Measurements from ENCODE around the gene SOX3.

- no peak for TF ChIP-seq CTCF (IDR thresholded peaks at IDR 0.05; ENCODE audit: low read length)
- no peak for TF ChIP-seq EZH2 (optimal IDR thresholded peaks at IDR 0.05; ENCODE audit: low read depth, low read length)
- TF ChIP-seq EZH2phosphoT487 (IDR thresholded peaks at IDR 0.05; ENCODE audit: low read length): no peak
Observed at GRCh38 chrX:140500441-140500840, 4.4 kb downstream of the SOX3 start.

Measured in MM.1S (cell line).